Muscle layer of colon (tissue), 2 donors: Measurements from ENCODE around the gene INTS14.

Experiments used
- H3K27ac ChIP-seq: one replicate; pipeline ENCODE4 v1.7.0; 2013; ENCODE audit warnings: low read depth, mild to moderate bottlenecking, low read length, moderate library complexity
- H3K27me3 ChIP-seq, 2 donors: one replicate each; pipeline ENCODE4 v1.7.0; 2013; ENCODE audit warnings: low read length in 2 of 2, mild to moderate bottlenecking in 2 of 2; ENCODE audit not compliant: insufficient read depth in 2 of 2, control insufficient read depth in 1 of 2
- H3K36me3 ChIP-seq: one replicate; pipeline ENCODE4 v1.7.0; 2013; ENCODE audit warnings: mild to moderate bottlenecking, low read length; ENCODE audit not compliant: insufficient read depth
- H3K4me1 ChIP-seq: one replicate; pipeline ENCODE4 v1.7.0; 2013; ENCODE audit warnings: mild to moderate bottlenecking, low read length; ENCODE audit not compliant: insufficient read depth
- H3K4me3 ChIP-seq, 2 donors: one replicate each; pipeline ENCODE4 v1.7.0; 2013; ENCODE audit warnings: low read length in 2 of 2, low read depth in 1 of 2, mild to moderate bottlenecking in 1 of 2, moderate library complexity in 1 of 2
- H3K9ac ChIP-seq: one replicate; pipeline ENCODE4 v1.7.0; 2013; ENCODE audit warnings: low read length
- H3K9me3 ChIP-seq: one replicate; pipeline ENCODE4 v1.7.0; 2013; ENCODE audit warnings: mild to moderate bottlenecking, low read length
- donor health status: abdominal sarcoma.
- donor health status: Adenocarcinoma of cecum.

INTS14 gene

DNA sequence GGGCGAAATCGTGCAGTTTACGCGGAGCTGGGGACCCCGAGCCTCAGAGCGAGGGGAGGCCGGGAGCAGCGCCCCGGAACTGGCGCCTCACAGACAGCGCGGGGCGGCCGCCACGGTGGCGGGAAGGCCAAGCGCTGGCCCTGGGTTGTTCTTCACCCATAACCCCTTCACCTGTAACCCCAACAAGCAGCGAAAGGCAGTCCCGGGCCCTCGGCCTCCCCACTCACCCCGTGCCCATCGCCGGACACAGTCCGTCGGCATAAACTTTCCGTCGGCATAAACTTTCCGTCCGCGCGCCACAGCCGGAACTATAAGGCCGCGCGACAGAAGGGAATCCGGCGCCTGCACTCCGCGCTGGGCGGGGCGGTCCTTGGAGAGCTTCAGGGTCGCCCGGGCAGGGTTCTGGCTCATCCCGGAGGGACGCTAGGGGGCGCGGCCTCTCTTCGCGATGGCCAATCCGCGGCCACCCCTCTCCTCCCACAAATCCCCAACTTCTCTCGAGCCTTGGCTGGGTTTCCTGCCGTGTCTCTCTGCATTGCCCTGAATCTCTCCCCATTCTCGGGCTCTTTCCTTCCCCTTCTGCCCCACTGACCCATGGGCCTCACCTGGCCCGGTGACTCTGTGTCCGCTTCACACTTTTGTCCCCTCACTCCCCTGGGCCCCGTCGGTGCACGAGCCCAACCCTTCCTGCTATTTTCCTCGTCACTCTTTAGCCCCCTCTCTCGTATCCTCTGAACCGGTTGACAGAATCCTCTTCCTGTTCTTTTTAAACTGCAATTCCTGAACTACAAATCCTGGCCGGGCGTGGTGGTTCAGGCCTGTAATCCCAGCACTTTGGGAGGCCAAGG is at the start of gene INTS14:
TSS of gene INTS14 (minus strand) at position 261 of the 848 bp plus-strand sequence. CDS start 3,751 bp downstream, outside the sequence.
- H3K9me3 ChIP-seq = no peaks in the 10 kb centered on the region
- H3K27me3 ChIP-seq = no peaks in the 10 kb centered on the region
- H3K4me1 ChIP-seq = peaks cover 26% of the 10 kb centered on the region
- peak within 1 kb of the TSS; percentile 55 to 97 for H3K4me3 ChIP-seq
- no peaks in the 10 kb centered on the region for H3K36me3 ChIP-seq
- H3K9ac ChIP-seq = peak within 1 kb of the TSS; percentile 99
- H3K27ac ChIP-seq = peak within 1 kb of the TSS; percentile 93

DNA sequence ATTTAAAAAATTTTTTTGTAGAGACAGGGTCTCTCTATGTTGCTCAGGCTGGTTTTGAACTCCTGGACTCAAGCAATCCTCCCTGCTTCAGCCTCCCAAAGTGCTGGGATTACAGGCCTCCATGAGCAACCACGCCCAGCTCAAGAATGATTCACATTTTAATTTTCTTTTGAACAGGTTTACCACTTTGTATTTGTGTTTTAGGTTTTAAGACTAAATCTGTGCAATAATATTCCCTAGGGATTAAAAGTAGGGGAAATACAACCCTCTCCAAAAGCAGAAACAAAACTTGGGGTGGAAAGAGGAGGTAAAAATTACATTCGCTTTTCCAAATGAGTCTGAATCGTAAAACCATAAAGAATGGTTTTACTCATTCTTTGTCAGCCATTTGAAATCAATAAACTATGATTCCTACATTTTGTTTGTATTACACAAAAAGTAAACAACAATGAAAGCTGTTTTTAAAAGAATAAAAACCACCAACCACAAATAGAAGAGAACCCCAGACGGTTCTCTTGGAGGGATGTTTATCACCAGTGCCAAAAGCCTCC is 48.6 kb upstream of the INTS14 start:
- H3K36me3 ChIP-seq = peaks cover 33% of the 10 kb centered on the region

DNA sequence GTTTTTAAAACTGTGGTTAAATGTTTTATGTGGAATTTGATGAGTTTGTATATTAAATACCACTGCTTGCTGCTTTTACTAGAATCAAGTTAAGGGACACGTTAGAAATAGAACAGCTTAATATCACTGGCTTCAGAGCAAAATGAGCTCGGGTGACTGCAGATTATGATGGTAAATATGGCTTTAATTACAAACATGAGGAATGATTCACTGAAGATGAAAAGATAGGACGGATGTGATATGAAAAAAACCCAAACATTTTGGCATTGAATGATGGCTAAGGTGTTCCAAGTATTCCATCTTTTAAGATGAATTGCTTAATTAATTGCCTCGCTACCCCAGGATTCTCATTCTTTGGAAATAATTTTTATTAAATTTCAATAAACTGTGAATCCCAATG is 44.5 kb upstream of the INTS14 start:
- Histone ChIP-seq H3K9me3 (no peaks in the 10 kb centered on the region), H3K4me1 (no peaks in the 10 kb centered on the region), H3K4me3 (no peak overlapping the region), H3K36me3 (peaks cover 29% of the 10 kb centered on the region), H3K27me3 (no peaks in the 10 kb centered on the region), H3K27ac (no peak overlapping the region), H3K9ac (no peak overlapping the region)

More for the DNA sequence above, 48.6 kb upstream of the INTS14 start:
- H3K27me3 ChIP-seq = no peaks in the 10 kb centered on the region
- H3K9ac ChIP-seq = no peak overlapping the region
- H3K4me1 ChIP-seq = no peaks in the 10 kb centered on the region
- no peaks in the 10 kb centered on the region for H3K9me3 ChIP-seq
- no peak overlapping the region for H3K27ac ChIP-seq
- H3K4me3 ChIP-seq = no peak overlapping the region

DNA sequence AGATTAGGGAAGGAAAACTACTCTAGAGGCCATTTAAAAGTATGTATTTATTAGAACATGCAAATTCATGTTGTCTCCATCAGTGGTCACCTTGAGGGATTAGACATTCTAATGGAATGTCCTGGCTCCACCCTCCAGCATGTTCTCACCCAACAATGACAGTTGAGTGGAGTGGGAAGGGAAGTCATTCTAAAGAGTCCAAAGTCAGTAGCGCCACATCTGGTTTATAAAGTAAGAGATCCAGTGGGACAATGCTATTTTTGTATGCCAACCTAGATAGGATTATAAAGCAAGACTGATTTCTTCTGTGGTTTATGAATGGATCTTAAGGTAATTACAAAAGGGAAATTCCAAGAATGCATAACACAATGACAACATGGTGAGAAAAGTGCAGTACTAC is 44.1 kb upstream of the INTS14 start:
- peaks cover 26% of the 10 kb centered on the region for H3K36me3 ChIP-seq
- no peak overlapping the region for H3K27ac ChIP-seq
- no peaks in the 10 kb centered on the region for H3K27me3 ChIP-seq
- H3K9ac ChIP-seq = no peak overlapping the region
- no peaks in the 10 kb centered on the region for H3K4me1 ChIP-seq
- H3K9me3 ChIP-seq = no peaks in the 10 kb centered on the region
- H3K4me3 ChIP-seq = no peak overlapping the region

DNA sequence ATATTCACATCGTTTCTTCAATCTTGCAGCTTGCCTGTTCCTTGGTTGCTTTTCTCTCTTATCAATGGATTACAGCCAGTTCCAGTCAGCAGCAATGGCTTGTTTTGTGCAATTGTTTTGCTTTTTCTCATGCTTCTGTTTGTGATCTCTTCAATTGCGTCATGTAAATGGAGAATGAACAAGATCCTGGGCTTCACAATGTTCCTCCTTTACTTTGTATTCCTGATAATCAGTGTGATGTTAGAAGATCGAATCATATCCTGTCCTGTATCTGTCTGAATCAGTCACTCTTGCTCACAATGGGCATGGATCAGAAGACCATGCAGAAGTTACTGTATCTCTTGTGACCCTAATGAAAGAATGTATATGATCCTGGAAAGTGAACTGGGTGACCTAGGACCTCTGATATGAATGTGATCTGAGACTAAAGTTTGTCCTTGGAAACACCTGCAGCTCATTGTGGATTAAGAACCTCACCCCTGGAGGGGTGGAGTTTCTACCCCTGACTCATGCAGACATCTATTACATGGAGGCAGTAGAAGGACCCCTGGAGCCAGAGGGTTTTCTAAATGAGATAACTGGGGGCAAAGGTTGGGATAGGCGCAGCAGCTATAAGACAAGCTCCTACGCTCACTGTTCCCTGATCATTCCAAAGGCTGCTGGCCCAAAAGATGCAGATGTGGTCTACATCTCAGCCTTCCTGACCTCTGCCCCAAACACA is 43.0 kb upstream of the INTS14 start:
- H3K4me1 ChIP-seq = no peaks in the 10 kb centered on the region
- H3K27me3 ChIP-seq = no peaks in the 10 kb centered on the region
- no peak overlapping the region for H3K9ac ChIP-seq
- H3K27ac ChIP-seq = no peak overlapping the region
- peaks cover 20% of the 10 kb centered on the region for H3K36me3 ChIP-seq
- H3K9me3 ChIP-seq = no peaks in the 10 kb centered on the region
- no peak overlapping the region for H3K4me3 ChIP-seq

DNA sequence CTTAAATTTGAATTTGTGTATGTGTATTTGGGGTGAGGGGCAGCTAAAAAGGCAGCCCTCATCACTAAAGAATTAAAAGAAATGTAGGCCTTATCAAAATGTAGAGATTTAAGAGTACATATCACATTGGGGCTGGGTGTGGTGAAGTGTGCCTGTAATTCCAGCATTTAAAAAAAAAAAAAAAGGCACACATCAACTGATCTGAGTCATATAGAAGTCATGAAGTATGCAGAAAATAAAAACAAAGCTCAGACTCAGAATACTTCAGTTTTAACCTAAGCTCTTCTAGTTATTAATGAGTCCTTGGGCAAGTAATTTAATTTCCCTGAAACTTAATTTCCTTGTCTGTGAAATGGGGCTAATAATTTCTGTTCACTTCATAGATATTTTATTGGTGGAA is 42.4 kb upstream of the INTS14 start:
- no peak overlapping the region for H3K4me3 ChIP-seq
- no peaks in the 10 kb centered on the region for H3K4me1 ChIP-seq
- H3K27me3 ChIP-seq = no peaks in the 10 kb centered on the region
- H3K9me3 ChIP-seq = no peaks in the 10 kb centered on the region
- H3K9ac ChIP-seq = no peak overlapping the region
- H3K36me3 ChIP-seq = peaks cover 16% of the 10 kb centered on the region
- no peak overlapping the region for H3K27ac ChIP-seq

DNA sequence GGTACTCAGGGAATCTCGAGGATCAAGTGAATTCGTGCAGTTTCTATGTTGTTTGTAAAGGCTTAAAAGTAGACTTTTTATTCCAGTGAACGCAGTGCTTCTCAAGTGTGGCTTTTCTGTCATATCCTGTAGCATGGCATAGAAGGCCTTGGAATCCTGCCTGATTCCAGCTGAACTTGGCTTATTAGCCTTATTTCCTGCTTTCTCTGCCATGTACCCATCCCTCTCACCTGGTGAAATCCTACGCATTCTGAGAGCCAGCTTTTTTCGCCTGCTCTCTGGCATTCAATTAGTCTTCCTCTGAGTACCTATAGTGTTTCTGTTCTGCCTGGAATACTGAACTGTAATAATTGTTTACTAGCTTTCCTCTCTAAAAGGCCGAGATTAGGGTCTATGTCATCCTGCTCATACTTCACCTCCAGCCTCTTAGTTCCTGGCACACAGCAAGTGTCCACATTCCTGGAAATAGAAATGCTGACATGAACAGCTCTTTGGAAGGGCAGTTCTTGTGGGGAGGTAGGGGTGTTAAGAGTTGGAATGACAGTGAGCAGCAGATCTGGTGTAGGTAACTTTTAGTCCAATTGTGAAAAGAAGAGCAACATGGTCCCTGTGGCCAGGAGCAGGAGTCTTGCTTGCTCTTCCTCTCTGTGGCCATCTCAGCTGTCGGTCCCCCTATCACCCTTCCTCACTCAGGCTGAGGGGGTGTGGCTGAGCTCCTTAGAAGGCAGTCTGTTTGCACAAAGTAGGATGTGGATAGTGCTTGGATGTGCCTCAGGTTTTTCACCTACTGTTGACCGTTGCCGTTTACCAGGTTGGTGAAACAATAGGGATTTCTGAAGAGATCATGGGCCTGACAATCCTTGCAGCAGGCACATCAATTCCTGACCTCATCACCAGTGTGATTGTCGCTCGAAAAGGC is 41.2 kb upstream of the INTS14 start:
- Histone ChIP-seq H3K4me1 (no peaks in the 10 kb centered on the region), H3K4me3 (no peak overlapping the region), H3K27me3 (no peaks in the 10 kb centered on the region), H3K9ac (no peak overlapping the region), H3K27ac (no peak overlapping the region), H3K9me3 (no peaks in the 10 kb centered on the region), H3K36me3 (peaks cover 16% of the 10 kb centered on the region)

DNA sequence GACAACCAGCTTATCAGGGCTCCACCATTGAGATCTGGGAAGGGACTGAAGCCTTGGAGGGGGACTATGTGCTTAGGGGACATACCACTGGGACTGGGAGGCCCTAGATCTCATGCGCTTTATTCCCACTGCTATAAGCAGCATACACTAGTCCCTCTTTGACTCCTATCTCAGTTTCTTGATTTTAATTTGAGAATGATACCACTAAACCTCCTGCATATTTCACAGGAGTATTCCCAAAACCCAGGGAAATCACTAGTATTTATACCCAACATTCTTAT is 40.1 kb upstream of the INTS14 start:
- H3K9me3 ChIP-seq = no peaks in the 10 kb centered on the region
- H3K9ac ChIP-seq = no peak overlapping the region
- H3K27me3 ChIP-seq = no peaks in the 10 kb centered on the region
- H3K36me3 ChIP-seq = peaks cover 15% of the 10 kb centered on the region
- H3K4me3 ChIP-seq = no peak overlapping the region
- no peaks in the 10 kb centered on the region for H3K4me1 ChIP-seq
- H3K27ac ChIP-seq = no peak overlapping the region

DNA sequence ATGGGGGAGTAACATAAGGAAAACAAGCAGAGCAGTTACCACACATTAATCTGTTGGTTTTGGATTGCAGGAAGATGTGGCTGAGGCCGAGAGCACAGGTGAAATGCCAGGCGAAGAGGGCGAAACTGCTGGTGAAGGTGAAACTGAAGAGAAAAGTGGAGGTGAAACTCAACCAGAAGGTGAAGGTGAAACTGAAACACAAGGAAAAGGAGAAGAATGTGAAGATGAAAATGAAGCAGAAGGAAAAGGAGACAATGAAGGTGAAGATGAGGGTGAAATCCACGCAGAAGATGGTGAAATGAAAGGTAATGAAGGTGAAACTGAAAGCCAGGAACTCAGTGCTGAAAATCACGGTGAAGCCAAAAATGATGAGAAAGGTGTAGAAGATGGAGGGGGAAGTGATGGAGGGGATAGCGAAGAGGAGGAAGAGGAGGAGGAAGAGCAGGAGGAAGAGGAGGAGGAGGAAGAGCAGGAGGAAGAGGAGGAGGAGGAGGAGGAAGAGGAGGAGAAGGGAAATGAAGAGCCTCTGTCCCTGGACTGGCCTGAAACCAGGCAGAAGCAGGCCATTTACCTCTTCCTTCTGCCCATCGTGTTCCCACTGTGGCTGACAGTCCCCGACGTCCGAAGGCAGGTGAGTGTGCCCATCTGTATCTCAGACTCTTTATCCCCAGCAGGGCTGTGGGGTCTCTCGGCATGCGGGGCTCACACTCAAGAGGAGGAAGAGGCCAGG is 39.5 kb upstream of the INTS14 start:
- no peak overlapping the region for H3K9ac ChIP-seq
- H3K27me3 ChIP-seq = no peaks in the 10 kb centered on the region
- H3K36me3 ChIP-seq = peaks cover 12% of the 10 kb centered on the region
- no peaks in the 10 kb centered on the region for H3K4me1 ChIP-seq
- H3K4me3 ChIP-seq = no peak overlapping the region
- H3K27ac ChIP-seq = no peak overlapping the region
- no peaks in the 10 kb centered on the region for H3K9me3 ChIP-seq

DNA sequence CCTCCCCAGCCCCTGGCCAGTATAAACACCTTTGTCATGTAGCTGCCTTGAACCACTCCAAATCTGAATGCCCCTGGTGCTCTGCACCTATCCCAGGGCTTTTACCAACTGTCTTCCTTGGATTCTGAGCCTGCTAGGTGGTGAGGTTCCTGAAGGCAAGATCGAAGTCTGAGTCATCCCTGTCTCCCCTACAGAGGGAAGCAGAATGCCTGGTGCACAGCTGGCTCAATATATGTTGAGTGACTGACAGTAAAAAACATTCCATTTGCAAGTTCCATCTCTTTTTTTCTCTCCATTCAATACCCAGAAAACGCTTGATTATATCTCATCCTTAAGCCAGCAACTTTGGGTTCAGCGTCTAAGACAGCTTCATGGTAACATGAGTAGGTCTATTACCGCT is 35.6 kb upstream of the INTS14 start:
- Histone ChIP-seq H3K9ac (no peak overlapping the region), H3K27me3 (no peaks in the 10 kb centered on the region), H3K36me3 (no peaks in the 10 kb centered on the region)

More for the DNA sequence above, 35.6 kb upstream of the INTS14 start:
- H3K9me3 ChIP-seq = no peaks in the 10 kb centered on the region
- no peak overlapping the region for H3K27ac ChIP-seq
- no peaks in the 10 kb centered on the region for H3K4me1 ChIP-seq
- H3K4me3 ChIP-seq = no peak overlapping the region
